GM18951 (cell line): ENCODE measurements around the gene ADM2.
"Not testable (repeated sequence)": the region's sequence is repeated elsewhere in the genome, so short reads cannot be mapped to it uniquely, and the experiment has no call there.

Experiments
- POLR2A ChIP-seq: IDR thresholded peaks from 4 replicates; pipeline ENCODE4 v1.6.1; 2011; ENCODE audit warnings: mild to moderate bottlenecking; ENCODE audit not compliant: insufficient read length, insufficient read depth; ENCODE audit errors: extremely low read depth
- in situ Hi-C: fragments of 300-500 bp; cut with MboI; formaldehyde crosslinking; loops from one replicate; pipeline ENCODE4 v1.12.0; 2022; ENCODE audit warnings: low sequenced_read_pairs, mixed read lengths, inconsistent platforms; ENCODE audit not compliant: unreplicated experiment

The ADM2 gene

GRCh38 chr22:50505776-50506610 is 24.6 kb downstream of the ADM2 start:
- in situ Hi-C loops, result loop anchor here (10.0 kb wide), 1 partner anchor 231 kb away; the partner anchor contains the start of gene MAPK11
- no peak for TF ChIP-seq POLR2A

- no peak for TF ChIP-seq POLR2A
- in situ Hi-C loops, result loop anchor here (10.0 kb wide), 1 partner anchor 232 kb away; the partner anchor contains the start of gene MAPK11
Observed at GRCh38 chr22:50506611-50507420, 25.5 kb downstream of the ADM2 start.

DNA sequence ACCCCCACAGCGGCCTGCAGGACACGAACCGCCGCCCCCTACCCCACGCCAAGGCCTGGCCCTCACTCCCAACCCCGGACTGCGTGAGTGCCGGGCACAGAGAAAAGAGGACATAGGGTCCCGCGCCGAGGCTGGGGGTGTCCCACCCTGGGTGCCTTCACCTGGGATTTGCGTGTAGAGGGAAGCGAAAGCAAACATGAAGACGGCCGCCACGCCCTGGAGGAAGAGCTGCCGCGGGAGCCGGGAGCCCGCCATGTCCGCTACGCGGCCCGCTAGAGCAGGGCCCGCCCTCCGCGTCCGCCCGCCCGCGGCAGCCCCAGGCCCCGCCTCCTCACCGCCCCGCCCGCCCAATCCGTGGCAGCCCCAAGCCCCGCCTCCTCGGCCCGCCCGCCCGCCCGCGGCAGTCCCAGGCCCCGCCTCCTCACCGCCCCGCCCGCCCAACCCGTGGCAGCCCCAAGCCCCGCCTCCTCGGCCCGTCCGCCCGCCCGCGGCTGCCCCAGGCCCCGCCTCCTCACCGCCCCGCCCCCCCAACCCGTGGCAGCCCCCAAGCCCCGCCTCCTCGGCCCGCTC is 26.2 kb downstream of the ADM2 start, which contains the start of gene LMF2:
Gene LMF2, minus strand, starts transcription at position 282 of the 570 bp plus-strand sequence. Its CDS starts 27 bp downstream, at position 255.
- in situ Hi-C loops, result loop anchor here (10.0 kb wide), 1 partner anchor 233 kb away; the partner anchor contains the start of gene MAPK11
- peak; percentile 80 for TF ChIP-seq POLR2A

DNA sequence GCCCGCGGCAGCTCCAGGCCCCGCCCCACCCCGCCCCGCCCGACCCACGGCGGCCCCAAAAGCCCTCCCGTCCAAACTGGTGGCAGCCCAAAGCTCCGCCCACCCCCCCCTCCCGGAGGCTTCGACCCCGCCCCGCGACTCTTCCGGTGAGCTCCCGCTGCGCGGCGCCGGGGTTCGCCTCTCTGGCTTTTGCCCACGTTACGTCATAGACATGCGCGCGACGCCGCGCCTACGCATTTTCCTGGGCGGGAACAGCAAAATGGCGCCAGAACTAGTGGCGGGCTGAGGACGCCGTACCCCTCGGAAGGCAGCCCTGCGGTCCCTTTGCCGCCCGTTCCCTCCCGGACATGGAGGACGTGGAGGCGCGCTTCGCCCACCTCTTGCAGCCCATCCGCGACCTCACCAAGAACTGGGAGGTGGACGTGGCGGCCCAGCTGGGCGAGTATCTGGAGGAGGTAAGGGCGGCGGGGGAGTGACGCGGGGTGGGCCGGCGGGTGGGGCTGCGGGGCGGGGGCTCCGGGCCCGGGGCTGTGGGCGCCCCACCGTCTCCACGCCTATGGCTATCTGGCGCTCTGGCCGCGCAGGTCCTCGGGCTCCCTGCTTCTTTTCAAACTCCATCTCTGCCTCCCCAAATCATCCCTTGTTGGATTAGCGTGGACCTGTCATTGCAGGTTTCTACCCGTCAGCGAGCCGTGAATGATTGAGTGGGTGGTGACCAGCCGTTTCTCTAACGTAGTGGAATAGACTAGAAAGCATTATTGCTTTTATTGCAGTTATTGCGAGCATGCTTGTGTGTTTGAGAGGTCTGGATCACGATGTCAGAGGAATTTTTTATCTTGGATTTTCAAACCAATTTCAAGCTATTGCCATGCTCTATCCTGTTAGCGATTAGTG is 26.9 kb downstream of the ADM2 start, which contains the start of gene NCAPH2:
Gene NCAPH2, plus strand, starts transcription at position 234 of the 894 bp plus-strand sequence. Its CDS starts 114 bp downstream, at position 348.
- peak; percentile 87 for TF ChIP-seq POLR2A
- in situ Hi-C loops, result loop anchor here (10.0 kb wide), 1 partner anchor 233 kb away; the partner anchor contains the start of gene MAPK11

GRCh38 chr22:50508897-50509296 is 27.6 kb downstream of the ADM2 start:
- in situ Hi-C loops, result loop anchor here (10.0 kb wide), 1 partner anchor 234 kb away; the partner anchor contains the start of gene MAPK11
- TF ChIP-seq POLR2A, result no peak

- in situ Hi-C loops, result no loop called here
- TF ChIP-seq POLR2A, result no peak
Observed at GRCh38 chr22:50513175-50513574, 31.8 kb downstream of the ADM2 start.

- no peak for TF ChIP-seq POLR2A
- in situ Hi-C loops, result no loop called here
Observed at GRCh38 chr22:50516068-50516467, 34.7 kb downstream of the ADM2 start.

DNA sequence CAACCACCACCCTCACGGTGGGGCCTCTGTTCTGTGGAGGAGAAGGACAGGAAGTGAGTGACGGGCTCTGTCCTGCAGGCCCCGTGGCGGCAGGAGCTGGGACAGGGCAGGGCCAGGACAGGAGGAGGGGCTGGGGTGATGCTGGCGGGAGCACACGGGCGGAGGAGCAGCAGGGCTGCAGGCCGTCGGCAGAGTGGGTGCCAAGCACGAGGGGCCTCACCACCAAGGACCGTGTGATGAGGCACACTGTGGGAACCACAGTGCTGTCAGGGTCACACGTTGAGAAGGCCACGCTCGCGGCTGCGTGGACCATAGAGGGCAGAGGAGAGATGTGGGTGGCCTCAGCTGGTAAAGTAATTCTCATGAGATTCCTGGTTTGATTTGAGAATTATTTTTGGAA is 35.5 kb downstream of the ADM2 start:
- in situ Hi-C loops, result no loop called here
- TF ChIP-seq POLR2A, result no peak

DNA sequence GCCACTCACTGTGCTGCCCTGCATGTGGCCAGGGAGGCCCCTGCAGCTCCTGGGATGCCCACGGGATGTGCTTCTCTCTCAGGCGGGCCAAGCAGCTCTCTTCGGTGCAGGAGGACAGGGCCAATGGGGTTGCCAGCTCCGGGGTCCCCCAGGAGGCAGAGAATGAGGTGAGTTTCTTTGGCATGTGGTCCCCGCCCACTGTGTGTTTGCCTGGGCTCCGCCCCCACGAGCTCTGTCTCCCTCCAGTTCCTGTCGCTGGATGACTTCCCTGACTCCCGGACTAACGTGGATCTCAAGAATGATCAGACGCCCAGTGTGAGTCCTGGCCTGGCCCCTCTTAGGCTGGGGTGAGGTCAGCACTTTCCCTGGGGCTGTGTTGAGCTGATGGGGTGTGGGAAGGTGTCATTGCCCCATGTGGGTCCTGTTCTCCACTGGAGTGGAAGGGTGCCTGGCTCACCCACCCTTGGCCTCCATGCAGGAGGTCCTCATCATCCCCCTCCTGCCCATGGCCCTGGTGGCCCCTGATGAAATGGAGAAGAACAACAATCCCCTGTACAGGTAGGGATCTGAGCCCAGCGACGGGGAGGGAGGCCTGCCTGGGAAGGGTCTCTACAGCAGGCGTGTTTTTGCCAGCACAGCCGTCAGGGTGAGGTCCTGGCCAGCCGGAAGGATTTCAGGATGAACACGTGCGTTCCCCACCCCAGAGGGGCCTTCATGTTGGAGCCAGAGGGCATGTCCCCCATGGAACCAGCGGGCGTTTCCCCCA is 36.3 kb downstream of the ADM2 start:
- no peak for TF ChIP-seq POLR2A
- in situ Hi-C loops, result no loop called here

- TF ChIP-seq POLR2A, result no peak
Observed at GRCh38 chr22:50518606-50519005, 37.3 kb downstream of the ADM2 start.

DNA sequence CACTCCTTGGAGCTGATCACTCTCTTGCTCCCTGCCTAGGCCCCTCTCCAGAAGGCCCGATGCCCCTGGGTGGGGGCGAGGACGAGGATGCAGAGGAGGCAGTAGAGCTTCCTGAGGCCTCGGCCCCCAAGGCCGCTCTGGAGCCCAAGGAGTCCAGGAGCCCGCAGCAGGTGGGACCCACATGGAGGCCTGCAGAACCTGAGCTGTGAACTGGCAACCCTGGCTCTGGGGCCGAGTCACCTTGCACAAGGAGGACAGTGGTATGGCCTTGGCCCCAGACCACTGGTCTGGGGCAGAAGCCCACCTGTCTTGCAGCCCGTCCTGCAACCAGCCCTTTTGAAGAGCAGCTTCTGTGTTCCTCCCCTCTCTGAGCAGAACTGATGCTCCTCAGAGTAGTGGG is 37.8 kb downstream of the ADM2 start:
- in situ Hi-C loops, result no loop called here
- TF ChIP-seq POLR2A, result no peak

More at GRCh38 chr22:50518606-50519005, 37.3 kb downstream of the ADM2 start:
- in situ Hi-C loops, result no loop called here

GRCh38 chr22:50520184-50520583 is 38.8 kb downstream of the ADM2 start:
- in situ Hi-C loops, result not testable (repeated sequence)
